Vagina (tissue), 2 donors: ENCODE data around the gene RGS14. TPM values are rescaled to one million over a fixed set of nuclear protein-coding genes. Genes with fewer than 3 reads are reported as not detected.

Experiments
- DNase-seq, 2 donors: peaks; one replicate each; pipeline ENCODE4 v3.0.0-alpha.2; 2017; ENCODE audit errors: extremely low spot score in 2 of 2
- H3K27ac ChIP-seq: fragments of 200-600 bp; sonication (generic); one replicate; pipeline ENCODE4 v1.5.1; 2019
- H3K27me3 ChIP-seq: fragments of 200-600 bp; sonication (generic); one replicate; pipeline ENCODE4 v1.5.1; 2019
- H3K36me3 ChIP-seq, 2 donors: fragments of 200-600 bp; sonication (generic); one replicate each; pipeline ENCODE4 v1.5.1; 2017 to 2019
- H3K4me1 ChIP-seq: fragments of 200-600 bp; sonication (generic); one replicate; pipeline ENCODE4 v1.5.1; 2019
- H3K4me3 ChIP-seq, 2 donors: fragments of 200-600 bp; sonication (generic); 1 replicate in 1 of 2; 2 replicates in 1 of 2; pipeline ENCODE4 v1.5.1; 2016 to 2019
- H3K9me3 ChIP-seq: fragments of 200-600 bp; sonication (generic); one replicate; pipeline ENCODE4 v1.5.1; 2019
- POLR2A ChIP-seq, 2 donors: fragments of 450-650 bp; IDR thresholded peaks; one replicate each; pipeline ENCODE4 v1.6.1; 2017; ENCODE audit warnings: antibody characterized with exemption in 2 of 2, mild to moderate bottlenecking in 2 of 2, moderate library complexity in 2 of 2
- POLR2AphosphoS5 ChIP-seq, 2 donors: sonication (generic); formaldehyde crosslinking; IDR thresholded peaks; one replicate each; pipeline ENCODE4 v1.9.0; 2017; ENCODE audit warnings: antibody characterized with exemption in 2 of 2, mild to moderate bottlenecking in 2 of 2, low read depth in 1 of 2; ENCODE audit not compliant: insufficient read depth in 1 of 2
- intact Hi-C: fragments of 100-400 bp; cut with DNase I; formaldehyde crosslinking; loops from one replicate; pipeline ENCODE4 v1.15.1; 2023
- total RNA-seq: library from RNA; depleted of rRNA; stranded (reverse); fragments of >200 nt; gene quantifications from one replicate; pipeline ENCODE4 v1.2.3, GENCODE V29; 2016
- TF ChIP-seq, protein P1 (sequence below), 3 experiments: fragments of 450-650 bp in 2 of 3; fragments of 200-600 bp in 1 of 3; sonication (generic) in 1 of 3; IDR thresholded peaks; one replicate each; pipeline ENCODE4 v1.5.1; 2017 to 2019; ENCODE audit warnings: antibody characterized with exemption in 3 of 3, mild to moderate bottlenecking in 2 of 3, moderate library complexity in 2 of 3

The RGS14 gene
- total RNA-seq, 1 donor from 2014 or later, result 49.1 TPM

GRCh38 chr5:177327539-177328522, 29.9 kb upstream of the RGS14 start:
- H3K9me3 ChIP-seq, result no peaks in the 10 kb centered on the region
- intact Hi-C loops, result no loop called here
- no peak for DNase-seq
- no peak overlapping the region for H3K27ac ChIP-seq
- H3K27me3 ChIP-seq, result no peaks in the 10 kb centered on the region
- no peak overlapping the region for H3K4me3 ChIP-seq
- peaks cover 0 to 30% of the 10 kb centered on the region in 2 donors for H3K36me3 ChIP-seq
- H3K4me1 ChIP-seq, result peaks cover 5% of the 10 kb centered on the region
- TF ChIP-seq POLR2AphosphoS5 (IDR thresholded peaks at IDR 0.05; ENCODE audit: insufficient read depth in 1 of 2, low read depth in 1 of 2) (no peak), POLR2A (IDR thresholded peaks at IDR 0.05) (no peak)
- TF ChIP-seq, protein P1, sequence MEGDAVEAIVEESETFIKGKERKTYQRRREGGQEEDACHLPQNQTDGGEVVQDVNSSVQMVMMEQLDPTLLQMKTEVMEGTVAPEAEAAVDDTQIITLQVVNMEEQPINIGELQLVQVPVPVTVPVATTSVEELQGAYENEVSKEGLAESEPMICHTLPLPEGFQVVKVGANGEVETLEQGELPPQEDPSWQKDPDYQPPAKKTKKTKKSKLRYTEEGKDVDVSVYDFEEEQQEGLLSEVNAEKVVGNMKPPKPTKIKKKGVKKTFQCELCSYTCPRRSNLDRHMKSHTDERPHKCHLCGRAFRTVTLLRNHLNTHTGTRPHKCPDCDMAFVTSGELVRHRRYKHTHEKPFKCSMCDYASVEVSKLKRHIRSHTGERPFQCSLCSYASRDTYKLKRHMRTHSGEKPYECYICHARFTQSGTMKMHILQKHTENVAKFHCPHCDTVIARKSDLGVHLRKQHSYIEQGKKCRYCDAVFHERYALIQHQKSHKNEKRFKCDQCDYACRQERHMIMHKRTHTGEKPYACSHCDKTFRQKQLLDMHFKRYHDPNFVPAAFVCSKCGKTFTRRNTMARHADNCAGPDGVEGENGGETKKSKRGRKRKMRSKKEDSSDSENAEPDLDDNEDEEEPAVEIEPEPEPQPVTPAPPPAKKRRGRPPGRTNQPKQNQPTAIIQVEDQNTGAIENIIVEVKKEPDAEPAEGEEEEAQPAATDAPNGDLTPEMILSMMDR (IDR thresholded peaks at IDR 0.05), result no peak

GRCh38 chr5:177328545-177329231, 29.0 kb upstream of the RGS14 start:
- Histone ChIP-seq H3K4me3 (no peak overlapping the region), H3K36me3 (peaks cover 0 to 38% of the 10 kb centered on the region in 2 donors), H3K27ac (no peak overlapping the region), H3K9me3 (no peaks in the 10 kb centered on the region), H3K27me3 (no peaks in the 10 kb centered on the region), H3K4me1 (peaks cover 5% of the 10 kb centered on the region)
- TF ChIP-seq, protein P1 (IDR thresholded peaks at IDR 0.05), result no peak
- TF ChIP-seq POLR2A (IDR thresholded peaks at IDR 0.05), result no peak
- no peak for TF ChIP-seq POLR2AphosphoS5 (IDR thresholded peaks at IDR 0.05; ENCODE audit: insufficient read depth in 1 of 2, low read depth in 1 of 2)
- intact Hi-C loops, result no loop called here
- DNase-seq, result no peak

GRCh38 chr5:177329883-177330282, 27.8 kb upstream of the RGS14 start:
- no peaks in the 10 kb centered on the region for H3K9me3 ChIP-seq

GRCh38 chr5:177330991-177331842, 26.5 kb upstream of the RGS14 start:
- no peak overlapping the region for H3K27ac ChIP-seq
- no peaks in the 10 kb centered on the region for H3K9me3 ChIP-seq
- peaks cover 5% of the 10 kb centered on the region for H3K4me1 ChIP-seq
- TF ChIP-seq, protein P1 (IDR thresholded peaks at IDR 0.05), result no peak
- TF ChIP-seq POLR2AphosphoS5 (IDR thresholded peaks at IDR 0.05; ENCODE audit: insufficient read depth in 1 of 2, low read depth in 1 of 2), result no peak
- TF ChIP-seq POLR2A (IDR thresholded peaks at IDR 0.05), result no peak
- H3K27me3 ChIP-seq, result no peaks in the 10 kb centered on the region
- intact Hi-C loops, result no loop called here
- DNase-seq, result no peak
- H3K36me3 ChIP-seq, result peaks cover 6 to 61% of the 10 kb centered on the region in 2 donors
- no peak overlapping the region for H3K4me3 ChIP-seq

More at GRCh38 chr5:177329883-177330282, 27.8 kb upstream of the RGS14 start:
- peaks cover 5% of the 10 kb centered on the region for H3K4me1 ChIP-seq
- intact Hi-C loops, result no loop called here
- H3K36me3 ChIP-seq, result peaks cover under 1 to 50% of the 10 kb centered on the region in 2 donors
- DNase-seq, result no peak
- no peak for TF ChIP-seq POLR2AphosphoS5 (IDR thresholded peaks at IDR 0.05; ENCODE audit: insufficient read depth in 1 of 2, low read depth in 1 of 2)
- TF ChIP-seq, protein P1 (IDR thresholded peaks at IDR 0.05), result no peak
- TF ChIP-seq POLR2A (IDR thresholded peaks at IDR 0.05), result no peak
- H3K4me3 ChIP-seq, result no peak overlapping the region
- no peak overlapping the region for H3K27ac ChIP-seq
- no peaks in the 10 kb centered on the region for H3K27me3 ChIP-seq
